ENCODE results near the gene FOXC2. TPM values are rescaled to one million over a fixed set of nuclear protein-coding genes. Genes with fewer than 3 reads are reported as not detected.

FOXC2 gene
- total RNA-seq, 2 experiments from 2014 or later: not detected

GRCh38 chr16:86575754-86576557 lies 9.3 kb downstream of the FOXC2 start:
- H3K27me3 Mint-ChIP-seq: peaks cover 68% of the 10 kb centered on the region
- no peak overlapping the region for H3K27ac Mint-ChIP-seq
- DNase-seq: peak; percentile 64
- ChIA-PET POLR2A (no interaction called here), CTCF (interaction anchor here (0.7 to 1.1 kb wide), 3 partner anchors 12 to 588 kb away, joined by 3 to 4 read pairs (median 4); no protein-coding TSS in a partner anchor)
- no peaks in the 10 kb centered on the region for H3K9me3 Mint-ChIP-seq
- peak overlapping the region; percentile 68 for H3K4me3 Mint-ChIP-seq
- peaks cover 4% of the 10 kb centered on the region for H3K4me1 Mint-ChIP-seq
- no peaks in the 10 kb centered on the region for H3K36me3 Mint-ChIP-seq (ENCODE audit: low read depth)

- CTCF ChIA-PET: interaction anchor here (0.5 to 1.1 kb wide), 3 partner anchors 24 to 588 kb away, joined by 3 to 4 read pairs (median 4); no protein-coding TSS in a partner anchor
- H3K4me1 Mint-ChIP-seq: peaks cover 4% of the 10 kb centered on the region
- peak overlapping the region; percentile 68 for H3K4me3 Mint-ChIP-seq
- peaks cover 69% of the 10 kb centered on the region for H3K27me3 Mint-ChIP-seq
- H3K9me3 Mint-ChIP-seq: no peaks in the 10 kb centered on the region
- DNase-seq: no peak
- POLR2A ChIA-PET: no interaction called here
- H3K36me3 Mint-ChIP-seq (ENCODE audit: low read depth): no peaks in the 10 kb centered on the region
- no peak overlapping the region for H3K27ac Mint-ChIP-seq
Measured at GRCh38 chr16:86576591-86577313, 10.1 kb downstream of the FOXC2 start.

- H3K36me3 Mint-ChIP-seq (ENCODE audit: low read depth): no peaks in the 10 kb centered on the region
- no peak for DNase-seq
- H3K27ac Mint-ChIP-seq: no peak overlapping the region
- CTCF ChIA-PET: interaction anchor here (0.5 kb wide), 1 partner anchor 25 kb away, joined by 4 read pairs; no protein-coding TSS in a partner anchor
- POLR2A ChIA-PET: no interaction called here
- H3K27me3 Mint-ChIP-seq: peaks cover 72% of the 10 kb centered on the region
- H3K4me1 Mint-ChIP-seq: peaks cover 4% of the 10 kb centered on the region
- no peaks in the 10 kb centered on the region for H3K9me3 Mint-ChIP-seq
- H3K4me3 Mint-ChIP-seq: no peak overlapping the region
Measured at GRCh38 chr16:86577314-86577971, 10.8 kb downstream of the FOXC2 start.

- Mint-ChIP-seq H3K36me3 (ENCODE audit: low read depth) (no peaks in the 10 kb centered on the region), H3K4me1 (peaks cover 4% of the 10 kb centered on the region), H3K27me3 (peaks cover 71% of the 10 kb centered on the region), H3K4me3 (no peak within 1 kb of the TSS), H3K9me3 (no peaks in the 10 kb centered on the region), H3K27ac (no peak within 1 kb of the TSS)
- CTCF ChIA-PET: no interaction called here
- POLR2A ChIA-PET: no interaction called here
- DNase-seq: no peak
Measured at GRCh38 chr16:86578061-86578599, 11.5 kb downstream of the FOXC2 start, which contains the start of gene FOXL1. FOXL1 (plus strand) TSS chr16:86578549; CDS start chr16:86578724, 175 bp downstream.

- Mint-ChIP-seq H3K36me3 (ENCODE audit: low read depth) (no peaks in the 10 kb centered on the region), H3K4me1 (peaks cover 4% of the 10 kb centered on the region), H3K27ac (no peak overlapping the region), H3K27me3 (peaks cover 67% of the 10 kb centered on the region), H3K9me3 (no peaks in the 10 kb centered on the region), H3K4me3 (no peak overlapping the region)
- no peak for DNase-seq
- CTCF ChIA-PET: no interaction called here
- POLR2A ChIA-PET: no interaction called here
Measured at GRCh38 chr16:86578611-86579267, 12.1 kb downstream of the FOXC2 start.

- Mint-ChIP-seq H3K4me1 (peaks cover 4% of the 10 kb centered on the region), H3K27me3 (peaks cover 61% of the 10 kb centered on the region), H3K4me3 (no peak overlapping the region), H3K36me3 (ENCODE audit: low read depth) (no peaks in the 10 kb centered on the region), H3K27ac (no peak overlapping the region), H3K9me3 (no peaks in the 10 kb centered on the region)
- ChIA-PET POLR2A (no interaction called here), CTCF (no interaction called here)
- DNase-seq: no peak
Measured at GRCh38 chr16:86579268-86580062, 12.8 kb downstream of the FOXC2 start.

- H3K4me1 Mint-ChIP-seq: peaks cover 4% of the 10 kb centered on the region
- H3K36me3 Mint-ChIP-seq (ENCODE audit: low read depth): no peaks in the 10 kb centered on the region
- H3K4me3 Mint-ChIP-seq: no peak overlapping the region
- DNase-seq: no peak
- H3K27me3 Mint-ChIP-seq: peaks cover 55% of the 10 kb centered on the region
- CTCF ChIA-PET: no interaction called here
- H3K9me3 Mint-ChIP-seq: no peaks in the 10 kb centered on the region
- POLR2A ChIA-PET: no interaction called here
- H3K27ac Mint-ChIP-seq: no peak overlapping the region
Measured at GRCh38 chr16:86580063-86580790, 13.6 kb downstream of the FOXC2 start.

- H3K4me3 Mint-ChIP-seq: no peak overlapping the region
- DNase-seq: no peak
- H3K4me1 Mint-ChIP-seq: peaks cover 4% of the 10 kb centered on the region
- no peaks in the 10 kb centered on the region for H3K36me3 Mint-ChIP-seq (ENCODE audit: low read depth)
- no peak overlapping the region for H3K27ac Mint-ChIP-seq
- no peaks in the 10 kb centered on the region for H3K9me3 Mint-ChIP-seq
- H3K27me3 Mint-ChIP-seq: peaks cover 52% of the 10 kb centered on the region
- CTCF ChIA-PET: no interaction called here
- POLR2A ChIA-PET: no interaction called here
Measured at GRCh38 chr16:86580791-86581170, 14.2 kb downstream of the FOXC2 start.

- peaks cover 48% of the 10 kb centered on the region for H3K27me3 Mint-ChIP-seq
- H3K4me3 Mint-ChIP-seq: no peak overlapping the region
- ChIA-PET POLR2A (no interaction called here), CTCF (no interaction called here)
- H3K36me3 Mint-ChIP-seq (ENCODE audit: low read depth): no peaks in the 10 kb centered on the region
- H3K9me3 Mint-ChIP-seq: no peaks in the 10 kb centered on the region
- no peak overlapping the region for H3K27ac Mint-ChIP-seq
- DNase-seq: no peak
- no peaks in the 10 kb centered on the region for H3K4me1 Mint-ChIP-seq
Measured at GRCh38 chr16:86581458-86581857, 14.8 kb downstream of the FOXC2 start.

GRCh38 chr16:86584071-86584685 lies 17.5 kb downstream of the FOXC2 start:
- Mint-ChIP-seq H3K9me3 (no peaks in the 10 kb centered on the region), H3K4me1 (no peaks in the 10 kb centered on the region), H3K36me3 (ENCODE audit: low read depth) (no peaks in the 10 kb centered on the region), H3K27ac (no peak overlapping the region), H3K4me3 (no peak overlapping the region), H3K27me3 (peaks cover 28% of the 10 kb centered on the region)
- no peak for DNase-seq
- POLR2A ChIA-PET: no interaction called here
- CTCF ChIA-PET: no interaction called here

Measured in activated CD4-positive, alpha-beta T cell treated with anti-CD3 and anti-CD28 coated beads, Interleukin-2, amount 10 ng/mL, durations not matched to agents 7 days and 5 days (primary cell).